Measurements from ENCODE around the gene LONP1.

Gene LONP1

GRCh38 chr19:5679289-5680083 is 40.5 kb downstream of the LONP1 start:
- DNase-seq (no peak), ATAC-seq (no peak)
- Mint-ChIP-seq H3K27ac (peak overlapping the region; percentile 93 to 96), H3K4me1 (peaks cover 42% of the 10 kb centered on the region), H3K9me3 (no peaks in the 10 kb centered on the region), H3K27me3 (no peaks in the 10 kb centered on the region), H3K4me3 (peak overlapping the region; percentile 83 to 99)

GRCh38 chr19:5678071-5678718 is 41.8 kb downstream of the LONP1 start:
- DNase-seq (no peak), ATAC-seq (no peak)
- H3K4me1 Mint-ChIP-seq, result peaks cover 42% of the 10 kb centered on the region
- no peak overlapping the region for H3K27ac Mint-ChIP-seq
- peaks cover 0 to 5% of the 10 kb centered on the region in 2 donors for H3K9me3 Mint-ChIP-seq
- no peak overlapping the region for H3K4me3 Mint-ChIP-seq
- H3K27me3 Mint-ChIP-seq, result no peaks in the 10 kb centered on the region

GRCh38 chr19:5677580-5677979 is 42.4 kb downstream of the LONP1 start:
- Mint-ChIP-seq H3K9me3 (peaks cover 0 to 5% of the 10 kb centered on the region in 2 donors), H3K27ac (peak overlapping the region; percentile 6 to 92), H3K4me1 (peaks cover 42% of the 10 kb centered on the region), H3K4me3 (peak overlapping the region in 1 of 2 donors; percentile 22), H3K27me3 (no peaks in the 10 kb centered on the region)
- ATAC-seq (no peak), DNase-seq (no peak)

GRCh38 chr19:5677136-5677535 is 42.8 kb downstream of the LONP1 start:
- Mint-ChIP-seq H3K27me3 (no peaks in the 10 kb centered on the region), H3K4me1 (peaks cover 38% of the 10 kb centered on the region), H3K4me3 (no peak overlapping the region), H3K9me3 (peaks cover 0 to 5% of the 10 kb centered on the region in 2 donors), H3K27ac (peak overlapping the region; percentile 6 to 92)
- ATAC-seq (no peak), DNase-seq (no peak)

- peaks cover 34% of the 10 kb centered on the region for H3K4me1 Mint-ChIP-seq
- peak overlapping the region in 1 of 2 donors; percentile 59 for H3K27ac Mint-ChIP-seq
- ATAC-seq (no peak), DNase-seq (no peak)
- H3K9me3 Mint-ChIP-seq, result peaks cover 0 to 5% of the 10 kb centered on the region in 2 donors
- H3K4me3 Mint-ChIP-seq, result no peak overlapping the region
- no peaks in the 10 kb centered on the region for H3K27me3 Mint-ChIP-seq
Observed at GRCh38 chr19:5676772-5677105, 43.2 kb downstream of the LONP1 start.

- Mint-ChIP-seq H3K9me3 (peaks cover 0 to 5% of the 10 kb centered on the region in 2 donors), H3K27me3 (no peaks in the 10 kb centered on the region), H3K4me1 (peaks cover 29% of the 10 kb centered on the region), H3K4me3 (no peak overlapping the region), H3K27ac (peak overlapping the region in 1 of 2 donors; percentile 59)
- ATAC-seq (no peak), DNase-seq (no peak)
Observed at GRCh38 chr19:5676105-5676771, 43.7 kb downstream of the LONP1 start.

- H3K27ac Mint-ChIP-seq, result peak overlapping the region in 1 of 2 donors; percentile 20
- ATAC-seq (no peak), DNase-seq (no peak)
- H3K4me1 Mint-ChIP-seq, result peaks cover 15% of the 10 kb centered on the region
- no peaks in the 10 kb centered on the region for H3K27me3 Mint-ChIP-seq
- no peak overlapping the region for H3K4me3 Mint-ChIP-seq
- peaks cover 0 to 5% of the 10 kb centered on the region in 2 donors for H3K9me3 Mint-ChIP-seq
Observed at GRCh38 chr19:5674714-5675113, 45.2 kb downstream of the LONP1 start.

GRCh38 chr19:5673752-5674151 is 46.2 kb downstream of the LONP1 start:
- Mint-ChIP-seq H3K4me1 (peaks cover 5% of the 10 kb centered on the region), H3K27me3 (no peaks in the 10 kb centered on the region), H3K9me3 (peaks cover 0 to 5% of the 10 kb centered on the region in 2 donors), H3K4me3 (no peak overlapping the region), H3K27ac (no peak overlapping the region)
- ATAC-seq, result no peak
- DNase-seq, result no peak

GRCh38 chr19:5672708-5673459 is 47.1 kb downstream of the LONP1 start:
- ATAC-seq, result no peak
- peaks cover 5% of the 10 kb centered on the region for H3K4me1 Mint-ChIP-seq
- H3K4me3 Mint-ChIP-seq, result no peak overlapping the region
- H3K9me3 Mint-ChIP-seq, result peaks cover 0 to 5% of the 10 kb centered on the region in 2 donors
- no peaks in the 10 kb centered on the region for H3K27me3 Mint-ChIP-seq
- H3K27ac Mint-ChIP-seq, result peak overlapping the region in 1 of 2 donors; percentile 28
- no peak for DNase-seq

- peaks cover 15% of the 10 kb centered on the region for H3K4me1 Mint-ChIP-seq
- H3K27ac Mint-ChIP-seq, result peak overlapping the region in 1 of 2 donors; percentile 74
- peaks cover 0 to 5% of the 10 kb centered on the region in 2 donors for H3K9me3 Mint-ChIP-seq
- no peaks in the 10 kb centered on the region for H3K27me3 Mint-ChIP-seq
- DNase-seq (no peak), ATAC-seq (no peak)
- H3K4me3 Mint-ChIP-seq, result no peak overlapping the region
Observed at GRCh38 chr19:5671600-5671999, 48.3 kb downstream of the LONP1 start.

- Mint-ChIP-seq H3K4me3 (no peak overlapping the region), H3K27ac (peak overlapping the region in 1 of 2 donors; percentile 21), H3K27me3 (no peaks in the 10 kb centered on the region), H3K4me1 (peaks cover 31% of the 10 kb centered on the region), H3K9me3 (peaks cover 0 to 5% of the 10 kb centered on the region in 2 donors)
- no peak for DNase-seq
- ATAC-seq, result no peak
Observed at GRCh38 chr19:5669212-5669611, 50.7 kb downstream of the LONP1 start.

GRCh38 chr19:5667751-5668271 is 52.1 kb downstream of the LONP1 start:
- H3K27ac Mint-ChIP-seq, result peak overlapping the region; percentile 60 to 84
- ATAC-seq, result no peak

GRCh38 chr19:5666921-5667610 is 52.9 kb downstream of the LONP1 start:
- Mint-ChIP-seq H3K27me3 (no peaks in the 10 kb centered on the region), H3K27ac (peak overlapping the region; percentile 82 to 84), H3K4me3 (no peak overlapping the region), H3K4me1 (peaks cover 31% of the 10 kb centered on the region), H3K9me3 (no peaks in the 10 kb centered on the region)
- no peak for DNase-seq
- no peak for ATAC-seq

More at GRCh38 chr19:5667751-5668271, 52.1 kb downstream of the LONP1 start:
- DNase-seq, result no peak
- Mint-ChIP-seq H3K9me3 (no peaks in the 10 kb centered on the region), H3K4me3 (no peak overlapping the region), H3K4me1 (peaks cover 31% of the 10 kb centered on the region), H3K27me3 (no peaks in the 10 kb centered on the region)

- H3K27me3 Mint-ChIP-seq, result no peaks in the 10 kb centered on the region
Observed at GRCh38 chr19:5665781-5666513, 54.0 kb downstream of the LONP1 start.

More at GRCh38 chr19:5665781-5666513, 54.0 kb downstream of the LONP1 start:
- DNase-seq, result peak in 1 of 2 donors; percentile 56
- H3K9me3 Mint-ChIP-seq, result no peaks in the 10 kb centered on the region
- ATAC-seq, result peak; percentile 89
- H3K27ac Mint-ChIP-seq, result peak overlapping the region; percentile 65 to 82
- peaks cover 31% of the 10 kb centered on the region for H3K4me1 Mint-ChIP-seq
- peak overlapping the region in 1 of 2 donors; percentile 60 for H3K4me3 Mint-ChIP-seq
